ENCODE measurements around the gene PCNX4.

DNA sequence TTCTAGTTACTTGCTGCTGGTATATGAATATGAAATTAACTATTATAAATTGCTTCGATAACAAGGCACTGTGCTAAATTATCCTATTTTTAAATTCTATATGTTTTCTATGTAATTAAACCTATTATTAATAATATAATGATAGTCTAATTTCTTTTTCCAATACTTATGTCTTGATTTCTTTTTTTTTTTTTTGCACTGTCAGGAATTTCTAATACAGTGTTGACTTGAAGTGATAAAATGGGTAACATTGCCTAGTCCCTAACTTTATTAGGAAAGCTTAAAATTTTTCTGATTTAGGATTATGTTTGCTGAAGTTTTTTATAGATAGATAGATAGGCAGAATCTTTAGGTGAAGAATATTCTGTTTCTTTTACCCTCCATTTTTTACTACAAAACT lies 87.1 kb downstream of the PCNX4 start:
- TF ChIP-seq, protein P1, sequence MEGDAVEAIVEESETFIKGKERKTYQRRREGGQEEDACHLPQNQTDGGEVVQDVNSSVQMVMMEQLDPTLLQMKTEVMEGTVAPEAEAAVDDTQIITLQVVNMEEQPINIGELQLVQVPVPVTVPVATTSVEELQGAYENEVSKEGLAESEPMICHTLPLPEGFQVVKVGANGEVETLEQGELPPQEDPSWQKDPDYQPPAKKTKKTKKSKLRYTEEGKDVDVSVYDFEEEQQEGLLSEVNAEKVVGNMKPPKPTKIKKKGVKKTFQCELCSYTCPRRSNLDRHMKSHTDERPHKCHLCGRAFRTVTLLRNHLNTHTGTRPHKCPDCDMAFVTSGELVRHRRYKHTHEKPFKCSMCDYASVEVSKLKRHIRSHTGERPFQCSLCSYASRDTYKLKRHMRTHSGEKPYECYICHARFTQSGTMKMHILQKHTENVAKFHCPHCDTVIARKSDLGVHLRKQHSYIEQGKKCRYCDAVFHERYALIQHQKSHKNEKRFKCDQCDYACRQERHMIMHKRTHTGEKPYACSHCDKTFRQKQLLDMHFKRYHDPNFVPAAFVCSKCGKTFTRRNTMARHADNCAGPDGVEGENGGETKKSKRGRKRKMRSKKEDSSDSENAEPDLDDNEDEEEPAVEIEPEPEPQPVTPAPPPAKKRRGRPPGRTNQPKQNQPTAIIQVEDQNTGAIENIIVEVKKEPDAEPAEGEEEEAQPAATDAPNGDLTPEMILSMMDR (conservative IDR thresholded peaks at IDR 0.05 in 1 of 2, IDR thresholded peaks at IDR 0.05 in 1 of 2; ENCODE audit: low read depth in 1 of 2, low read length in 2 of 2): no peak
- no peak for TF ChIP-seq EZH2 (IDR thresholded peaks at IDR 0.05; ENCODE audit: low read length, missing control alignments)

All from fibroblast of lung (primary cell).